ENCODE results near the gene KRT76. TPM values are rescaled to one million over a fixed set of nuclear protein-coding genes. Genes with fewer than 3 reads are reported as not detected.

KRT76 gene
- total RNA-seq, 1 experiment from 2014 or later = not detected

- no peaks in the 10 kb centered on the region for H3K4me1 ChIP-seq (ENCODE audit: insufficient read depth, low read length)
- no peaks in the 10 kb centered on the region for H3K9me2 ChIP-seq (replicated peaks; ENCODE audit: low read length)
- H3K4me3 ChIP-seq (ENCODE audit: low read length) = no peak overlapping the region
- no peaks in the 10 kb centered on the region for H3K79me2 ChIP-seq (ENCODE audit: low read length)
- intact Hi-C loops (cut with micrococcal nuclease) = loop anchor here (5.0 kb wide), 1 partner anchor 61 kb away; no protein-coding TSS in a partner anchor
- no peak overlapping the region for H2AFZ ChIP-seq (ENCODE audit: low read length)
- H3K36me3 ChIP-seq (ENCODE audit: low read depth, low read length) = no peaks in the 10 kb centered on the region
- ChIA-PET POLR2A (ENCODE audit: unreplicated experiment) (no interaction called here), CTCF (no interaction called here)
- DNase-seq (peak; percentile 83), ATAC-seq (peak; percentile 58)
- no TSS peak for BruUV-seq (replicated peaks)
- no peak overlapping the region for H3K9ac ChIP-seq (ENCODE audit: low read length)
- no peaks in the 10 kb centered on the region for H3K9me3 ChIP-seq (ENCODE audit: low read length)
- peaks cover 25% of the 10 kb centered on the region; the same call in 1 of the 2 replicates for H3K27me3 ChIP-seq (ENCODE audit: low read length)
- TF ChIP-seq EZH2 (IDR thresholded peaks at IDR 0.05; ENCODE audit: low read length, unreplicated experiment) (no peak), EZH2phosphoT487 (IDR thresholded peaks at IDR 0.05; ENCODE audit: borderline replicate concordance, low read length) (no peak), CTCF (conservative IDR thresholded peaks at IDR 0.05; ENCODE audit: low read depth, low read length) (no peak)
- H4K20me1 ChIP-seq (ENCODE audit: low read length) = no peaks in the 10 kb centered on the region
- no peak overlapping the region for H3K4me2 ChIP-seq (ENCODE audit: low read length)
- no peaks in the 10 kb centered on the region for H3F3A ChIP-seq (ENCODE audit: low read length, unreplicated experiment)
- H3K27ac ChIP-seq (ENCODE audit: low read length) = no peak overlapping the region
These were observed 35.6 kb downstream of the KRT76 start for GRCh38 chr12:52741375-52742195.

GRCh38 chr12:52740584-52740983, 36.6 kb downstream of the KRT76 start:
- Histone ChIP-seq H3K36me3 (ENCODE audit: low read depth, low read length) (no peaks in the 10 kb centered on the region), H3K9me2 (replicated peaks; ENCODE audit: low read length) (no peaks in the 10 kb centered on the region), H2AFZ (ENCODE audit: low read length) (no peak overlapping the region), H3K4me3 (ENCODE audit: low read length) (no peak overlapping the region), H3K27ac (ENCODE audit: low read length) (no peak overlapping the region), H3F3A (ENCODE audit: low read length, unreplicated experiment) (no peaks in the 10 kb centered on the region), H3K4me1 (ENCODE audit: insufficient read depth, low read length) (no peaks in the 10 kb centered on the region), H3K9me3 (ENCODE audit: low read length) (no peaks in the 10 kb centered on the region), H3K9ac (ENCODE audit: low read length) (no peak overlapping the region), H4K20me1 (ENCODE audit: low read length) (no peaks in the 10 kb centered on the region), H3K27me3 (ENCODE audit: low read length) (peaks cover 25% of the 10 kb centered on the region; the same call in 1 of the 2 replicates), H3K4me2 (ENCODE audit: low read length) (no peak overlapping the region), H3K79me2 (ENCODE audit: low read length) (no peaks in the 10 kb centered on the region)
- ChIA-PET POLR2A (ENCODE audit: unreplicated experiment) (no interaction called here), CTCF (no interaction called here)
- DNase-seq (peak; percentile 38), ATAC-seq (no peak)
- no peak for TF ChIP-seq EZH2 (IDR thresholded peaks at IDR 0.05; ENCODE audit: low read length, unreplicated experiment)
- no peak for TF ChIP-seq CTCF (conservative IDR thresholded peaks at IDR 0.05; ENCODE audit: low read depth, low read length)
- TF ChIP-seq EZH2phosphoT487 (IDR thresholded peaks at IDR 0.05; ENCODE audit: borderline replicate concordance, low read length) = no peak
- intact Hi-C loops (cut with micrococcal nuclease) = loop anchor here (5.0 kb wide), 1 partner anchor 62 kb away; no protein-coding TSS in a partner anchor
- BruUV-seq (replicated peaks) = no TSS peak

DNA sequence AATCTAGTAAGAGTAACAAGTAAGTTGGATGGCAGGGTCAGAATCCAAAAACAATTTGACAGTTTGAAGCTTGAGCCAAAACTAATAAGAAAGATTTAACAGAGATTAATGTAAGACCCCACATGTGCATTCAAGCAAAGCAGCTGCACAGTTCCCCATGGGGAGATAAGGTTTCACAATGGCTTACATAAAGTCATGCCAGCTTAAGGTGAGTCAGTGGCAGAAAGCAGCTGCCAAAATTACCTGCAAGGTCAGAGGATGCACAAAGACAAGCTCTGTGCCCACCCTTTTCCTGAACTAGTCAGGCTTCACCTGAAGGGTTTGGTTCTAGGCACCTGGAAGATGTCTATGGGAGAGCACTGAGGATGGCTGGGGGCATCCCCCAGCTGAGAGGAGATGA, 37.2 kb downstream of the KRT76 start:
- intact Hi-C loops (cut with micrococcal nuclease) = loop anchor here (5.0 kb wide), 1 partner anchor 62 kb away; no protein-coding TSS in a partner anchor
- TF ChIP-seq CTCF (conservative IDR thresholded peaks at IDR 0.05; ENCODE audit: low read depth, low read length) = no peak
- no peak for TF ChIP-seq EZH2 (IDR thresholded peaks at IDR 0.05; ENCODE audit: low read length, unreplicated experiment)
- TF ChIP-seq EZH2phosphoT487 (IDR thresholded peaks at IDR 0.05; ENCODE audit: borderline replicate concordance, low read length) = no peak
- no peak overlapping the region for H3K27ac ChIP-seq (ENCODE audit: low read length)
- no peaks in the 10 kb centered on the region for H3K36me3 ChIP-seq (ENCODE audit: low read depth, low read length)
- peak; percentile 43 for DNase-seq
- no peak overlapping the region for H3K4me2 ChIP-seq (ENCODE audit: low read length)
- no peaks in the 10 kb centered on the region for H3K4me1 ChIP-seq (ENCODE audit: insufficient read depth, low read length)
- no peaks in the 10 kb centered on the region for H4K20me1 ChIP-seq (ENCODE audit: low read length)
- H3K27me3 ChIP-seq (ENCODE audit: low read length) = peaks cover 25% of the 10 kb centered on the region; the same call in 1 of the 2 replicates
- no peak overlapping the region for H3K9ac ChIP-seq (ENCODE audit: low read length)
- ChIA-PET POLR2A (ENCODE audit: unreplicated experiment) (no interaction called here), CTCF (no interaction called here)
- no peak overlapping the region for H3K4me3 ChIP-seq (ENCODE audit: low read length)
- H2AFZ ChIP-seq (ENCODE audit: low read length) = no peak overlapping the region
- H3F3A ChIP-seq (ENCODE audit: low read length, unreplicated experiment) = no peaks in the 10 kb centered on the region
- ATAC-seq = no peak
- no peaks in the 10 kb centered on the region for H3K9me2 ChIP-seq (replicated peaks; ENCODE audit: low read length)
- no peaks in the 10 kb centered on the region for H3K9me3 ChIP-seq (ENCODE audit: low read length)
- no TSS peak for BruUV-seq (replicated peaks)
- no peaks in the 10 kb centered on the region for H3K79me2 ChIP-seq (ENCODE audit: low read length)

Data from PC-3 (cell line).